GM18951 (cell line): ENCODE measurements around the gene GALNT18.

Experiments used
- POLR2A ChIP-seq: IDR thresholded peaks from 4 replicates; pipeline ENCODE4 v1.6.1; 2011; ENCODE audit warnings: mild to moderate bottlenecking; ENCODE audit not compliant: insufficient read length, insufficient read depth; ENCODE audit errors: extremely low read depth
- in situ Hi-C: fragments of 300-500 bp; cut with MboI; formaldehyde crosslinking; loops from one replicate; pipeline ENCODE4 v1.12.0; 2022; ENCODE audit warnings: low sequenced_read_pairs, mixed read lengths, inconsistent platforms; ENCODE audit not compliant: unreplicated experiment

The GALNT18 gene

GRCh38 chr11:11621573-11622339, at the start of gene GALNT18:
Gene GALNT18 (minus strand): TSS chr11:11622005.
- in situ Hi-C loops = no loop called here
- TF ChIP-seq POLR2A = peak; percentile 75

DNA sequence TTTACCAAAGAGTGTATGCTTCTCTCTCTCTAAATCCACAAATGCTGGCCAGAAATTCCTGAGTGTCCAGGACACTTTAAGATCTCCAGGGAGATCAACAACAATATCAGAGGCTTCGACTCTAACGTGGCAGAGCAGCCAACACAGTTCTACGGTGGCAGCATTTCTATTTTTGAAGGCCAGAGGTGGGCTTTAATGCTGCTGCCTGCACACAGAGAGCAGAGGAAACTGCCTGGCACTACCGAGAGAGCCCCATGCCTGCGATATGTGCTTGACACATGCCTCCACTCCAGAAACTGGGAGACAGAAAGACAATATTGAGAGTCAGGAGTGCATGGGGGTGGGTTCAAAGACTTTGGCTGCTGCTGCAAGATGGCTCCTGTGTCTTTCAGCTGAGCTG, 48.8 kb upstream of the GALNT18 start:
- no peak for TF ChIP-seq POLR2A
- in situ Hi-C loops = no loop called here

DNA sequence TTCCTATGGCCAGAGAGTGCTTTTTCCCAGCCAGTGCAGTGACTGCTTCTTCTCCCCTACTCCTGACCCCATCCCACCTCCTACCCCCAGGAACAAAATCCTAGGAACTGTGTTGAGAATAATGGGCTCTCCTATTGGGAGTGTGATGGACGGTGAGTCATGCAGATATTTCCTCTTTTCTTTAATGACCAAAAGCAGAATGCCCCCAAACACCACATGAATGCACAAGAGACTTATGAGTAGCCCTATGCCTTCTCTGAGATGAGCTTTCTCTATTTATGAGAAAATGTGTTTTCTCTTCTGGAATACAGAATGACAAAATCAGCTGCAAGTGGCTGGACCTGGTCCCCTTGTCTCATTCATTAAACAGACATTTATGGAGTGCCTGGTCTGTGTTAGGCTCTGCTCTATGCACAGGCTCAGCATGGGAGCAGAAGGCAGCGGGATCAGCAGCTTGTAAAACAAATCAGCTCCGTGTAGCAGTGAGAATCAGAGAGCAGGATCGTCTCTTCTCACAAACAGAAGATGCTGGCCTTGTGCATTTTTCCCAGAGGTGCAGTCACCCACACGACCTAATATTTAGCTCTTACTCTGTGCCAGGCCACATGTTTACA, 47.5 kb upstream of the GALNT18 start:
- no peak for TF ChIP-seq POLR2A
- in situ Hi-C loops = no loop called here

- no peak for TF ChIP-seq POLR2A
- in situ Hi-C loops = no loop called here
Measured at GRCh38 chr11:11668781-11669180, 47.0 kb upstream of the GALNT18 start.

DNA sequence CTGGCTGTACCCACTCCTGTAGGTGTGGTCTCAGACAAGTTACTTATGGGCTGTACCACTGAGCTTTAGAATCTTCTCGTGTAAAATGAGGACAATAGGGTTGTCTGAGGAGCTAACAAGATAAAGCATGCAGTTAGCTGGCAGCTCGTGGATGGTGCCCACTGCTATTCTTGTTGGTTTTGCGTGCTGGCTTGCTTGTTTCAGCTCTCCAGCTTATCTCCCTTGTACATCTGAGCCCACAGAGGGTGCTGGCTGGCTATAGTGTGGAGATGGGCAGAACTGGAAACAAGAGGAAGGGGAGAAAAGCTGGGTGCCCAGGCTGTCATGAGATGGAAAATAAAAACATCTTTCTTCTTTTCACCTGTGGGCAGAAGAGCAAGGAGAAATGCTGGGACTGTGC, 46.5 kb upstream of the GALNT18 start:
- no peak for TF ChIP-seq POLR2A
- in situ Hi-C loops = no loop called here

DNA sequence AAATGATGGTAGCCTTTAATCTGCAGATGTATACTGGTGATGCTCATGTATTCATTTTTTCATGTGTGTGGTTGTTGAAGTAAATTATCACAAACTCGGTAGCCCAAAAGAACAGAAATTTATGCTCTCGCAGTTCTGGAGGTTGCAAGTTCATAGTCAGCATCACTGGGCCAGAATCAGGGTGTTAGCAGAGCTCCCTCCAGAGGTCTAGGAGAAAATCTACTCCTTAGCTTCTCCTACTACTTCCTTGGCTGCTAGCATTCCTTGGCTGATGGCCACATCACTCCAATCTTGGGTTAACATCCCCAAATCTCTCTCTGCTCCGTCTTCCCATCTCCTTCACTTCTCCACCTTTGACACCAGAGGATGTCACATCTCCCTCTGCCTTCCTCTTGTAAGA, 45.3 kb upstream of the GALNT18 start:
- TF ChIP-seq POLR2A = no peak
- in situ Hi-C loops = no loop called here

GRCh38 chr11:11665407-11665806, 43.6 kb upstream of the GALNT18 start:
- no peak for TF ChIP-seq POLR2A

DNA sequence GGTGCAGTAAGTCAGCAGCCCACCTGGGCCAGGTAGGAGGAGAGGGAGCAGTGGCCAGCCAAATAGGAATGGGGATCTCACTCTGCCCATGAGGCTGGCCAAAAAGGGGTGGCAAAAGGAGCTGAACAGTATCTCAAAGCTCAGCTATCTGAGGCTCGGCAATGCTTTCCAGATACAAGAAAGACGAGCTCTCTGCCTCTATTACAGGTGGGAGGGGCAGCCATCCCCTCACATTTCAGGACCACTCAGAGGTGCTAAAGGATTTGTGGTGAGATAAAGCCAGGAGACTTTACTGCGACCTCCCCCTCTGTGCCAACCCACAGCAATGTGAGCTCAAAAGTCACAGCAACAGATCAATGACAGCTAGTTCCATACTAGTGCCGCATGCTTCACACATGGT, 42.1 kb upstream of the GALNT18 start:
- in situ Hi-C loops = no loop called here
- no peak for TF ChIP-seq POLR2A

More at GRCh38 chr11:11665407-11665806, 43.6 kb upstream of the GALNT18 start:
- in situ Hi-C loops = no loop called here

- in situ Hi-C loops = no loop called here
- TF ChIP-seq POLR2A = no peak
Measured at GRCh38 chr11:11662578-11662977, 40.8 kb upstream of the GALNT18 start.

DNA sequence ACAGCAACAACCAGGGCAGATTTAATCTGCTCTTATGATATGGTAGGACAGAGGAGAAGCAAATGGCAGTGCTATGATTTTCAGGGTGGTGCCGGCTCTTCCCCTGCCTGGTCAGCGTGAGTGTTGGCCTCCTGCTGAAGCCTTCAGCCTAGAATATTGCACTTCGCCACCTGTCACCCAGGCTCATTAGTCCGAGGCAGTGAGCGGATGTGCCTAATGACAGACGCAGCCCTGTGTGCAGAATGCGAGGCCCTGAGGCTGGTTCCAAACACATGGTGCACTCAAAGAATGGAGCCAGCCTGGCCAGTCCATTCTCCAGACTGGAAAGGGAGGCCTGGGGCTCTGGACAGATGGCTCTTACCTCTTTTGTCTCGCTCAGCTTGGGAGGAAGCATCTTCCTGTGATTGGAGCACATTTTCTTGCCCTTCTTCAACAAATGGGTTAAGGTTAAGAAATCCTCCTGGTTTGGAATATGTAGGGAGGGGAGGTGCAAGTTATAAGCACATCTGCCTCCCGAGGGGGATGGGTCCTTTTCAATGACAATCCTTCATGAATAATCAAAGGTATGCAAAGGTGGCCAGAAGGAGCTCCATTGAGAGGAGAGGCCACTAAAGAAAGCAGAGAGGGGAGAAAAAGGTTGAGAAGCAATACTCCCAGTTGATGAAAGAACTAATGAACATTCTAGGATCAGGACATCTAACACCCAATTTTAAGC, 39.7 kb upstream of the GALNT18 start:
- TF ChIP-seq POLR2A = no peak
- in situ Hi-C loops = no loop called here

DNA sequence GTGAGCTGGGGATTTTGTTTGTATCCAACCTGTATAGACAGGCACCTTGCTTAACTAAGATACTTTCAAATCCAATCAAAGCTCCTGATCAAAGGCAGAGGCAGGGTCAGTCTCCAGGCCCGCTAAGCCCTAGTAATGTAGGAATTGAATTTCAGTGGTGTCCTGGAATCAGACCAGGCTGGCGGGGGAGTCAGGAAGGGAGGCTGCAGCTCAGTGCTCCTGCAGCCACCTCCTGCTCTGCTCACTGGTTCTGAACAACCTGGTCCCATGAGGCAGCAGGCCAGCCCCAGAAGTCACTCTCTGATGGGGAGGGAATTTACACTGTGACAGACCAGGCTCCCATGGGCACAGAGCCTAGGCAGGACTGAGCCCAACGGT, 38.5 kb upstream of the GALNT18 start:
- in situ Hi-C loops = no loop called here
- TF ChIP-seq POLR2A = no peak

DNA sequence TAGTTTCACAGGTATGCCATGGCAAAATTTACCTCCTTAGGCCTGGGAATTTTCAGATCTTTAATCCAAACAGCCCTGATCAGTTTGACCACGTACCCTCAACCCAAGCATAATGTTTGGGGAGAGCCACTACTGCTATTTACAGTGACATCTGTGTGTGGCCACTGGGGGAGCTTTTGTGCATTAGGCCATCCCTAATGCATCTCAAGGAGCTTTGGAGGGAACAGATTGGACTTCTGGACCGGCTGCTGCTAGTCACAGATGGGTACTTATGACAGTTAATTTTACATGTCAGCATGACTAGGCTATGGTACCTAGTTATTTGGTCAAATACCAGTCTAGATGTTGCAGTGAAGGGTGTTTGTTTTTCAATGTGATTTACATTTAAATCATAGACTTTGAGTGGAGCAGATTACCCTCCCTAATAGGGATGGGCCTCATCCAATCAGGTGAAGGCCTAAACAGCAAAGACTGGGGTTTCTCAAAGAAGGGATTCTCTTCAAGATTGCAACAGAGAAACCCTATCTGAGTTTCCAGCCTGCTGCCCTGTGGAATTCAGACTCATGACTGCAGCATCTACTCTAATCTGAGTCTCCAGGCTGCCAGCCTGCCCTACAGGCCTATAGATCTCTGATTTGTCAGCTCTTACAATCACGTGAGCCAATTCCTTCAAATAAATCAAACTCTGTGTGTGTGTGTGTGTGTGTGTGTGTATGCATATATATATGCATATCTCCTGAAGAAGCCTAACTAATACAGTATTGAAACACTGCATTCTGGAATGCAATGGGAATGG, 38.0 kb upstream of the GALNT18 start:
- no peak for TF ChIP-seq POLR2A
- in situ Hi-C loops = no loop called here
